GM12878 (cell line): ENCODE measurements around the gene PIK3R5. TPM values are rescaled to one million over a fixed set of nuclear protein-coding genes. Genes with fewer than 3 reads are reported as not detected.

ENCODE experiments used
- BHLHE40 ChIP-seq, 2 experiments: fragments of 450-650 bp in 1 of 2; IDR thresholded peaks; 2 replicates each; pipeline ENCODE4 v1.6.1; 2011 to 2017; ENCODE audit warnings: low read depth in 2 of 2, borderline replicate concordance in 1 of 2, improper control_type of control experiment in 1 of 2, low read length in 1 of 2, mild to moderate bottlenecking in 1 of 2
- BMI1 ChIP-seq: fragments of 450-650 bp; IDR thresholded peaks from 2 replicates; pipeline ENCODE4 v1.6.1; 2016; ENCODE audit warnings: mild to moderate bottlenecking, moderate library complexity, borderline replicate concordance
- CBX3 ChIP-seq: fragments of 200-600 bp; sonication (generic); IDR thresholded peaks from 2 replicates; pipeline ENCODE4 v1.6.1; 2016; ENCODE audit warnings: low read depth, borderline replicate concordance
- DPF2 ChIP-seq: fragments of 450-650 bp; IDR thresholded peaks from 2 replicates; pipeline ENCODE4 v1.6.1; 2017; ENCODE audit warnings: mild to moderate bottlenecking
- GATAD2B ChIP-seq: fragments of 450-650 bp; conservative IDR thresholded peaks from 2 replicates; pipeline ENCODE4 v1.6.1; 2017; ENCODE audit warnings: low read depth, mild to moderate bottlenecking, moderate library complexity
- IRF4 ChIP-seq: IDR thresholded peaks from 2 replicates; pipeline ENCODE4 v1.6.1; 2011; ENCODE audit warnings: low read depth, low read length
- JUNB ChIP-seq: IDR thresholded peaks from 2 replicates; pipeline ENCODE4 v1.6.1; 2016; ENCODE audit warnings: antibody characterized with exemption, mild to moderate bottlenecking
- MTA2 ChIP-seq: fragments of 450-650 bp; IDR thresholded peaks from 2 replicates; pipeline ENCODE4 v1.6.1; 2016; ENCODE audit warnings: low read depth, mild to moderate bottlenecking, moderate library complexity
- POU2F2 ChIP-seq: IDR thresholded peaks from 3 replicates; pipeline ENCODE4 v1.6.1; 2011; ENCODE audit warnings: low read depth, mild to moderate bottlenecking, low read length, borderline replicate concordance
- RAD51 ChIP-seq: fragments of 450-650 bp; IDR thresholded peaks from 2 replicates; pipeline ENCODE4 v1.6.1; 2016; ENCODE audit warnings: moderate library complexity, mild to moderate bottlenecking, inconsistent platforms
- RELA ChIP-seq: fragments of 450-650 bp; IDR thresholded peaks from 2 replicates; pipeline ENCODE4 v1.8.0; 2014; ENCODE audit warnings: borderline replicate concordance; ENCODE audit not compliant: partially characterized antibody
- SRF ChIP-seq, 2 experiments: IDR thresholded peaks; 2 replicates each; pipeline ENCODE4 v1.6.1; 2011; ENCODE audit warnings: low read depth in 2 of 2, low read length in 2 of 2, mild to moderate bottlenecking in 1 of 2, moderate library complexity in 1 of 2
- TBL1XR1 ChIP-seq: IDR thresholded peaks from 2 replicates; pipeline ENCODE4 v1.6.1; 2012; ENCODE audit warnings: low read depth, low read length, improper control_type of control experiment
- ZBED1 ChIP-seq: IDR thresholded peaks from 2 replicates; pipeline ENCODE4 v1.6.1; 2016; ENCODE audit warnings: borderline replicate concordance
- ZNF207 ChIP-seq: fragments of 450-650 bp; IDR thresholded peaks from 2 replicates; pipeline ENCODE4 v1.6.1; 2014; ENCODE audit warnings: antibody characterized with exemption, mild to moderate bottlenecking, borderline replicate concordance
- ZZZ3 ChIP-seq: IDR thresholded peaks from 2 replicates; pipeline ENCODE4 v1.6.1; 2011; ENCODE audit warnings: low read depth; ENCODE audit not compliant: control insufficient read depth, insufficient read length
- polyA plus RNA-seq, 11 experiments: library from polyadenylated mRNA; depleted of rRNA in 4 of 11; unstranded in 6 of 11; stranded (reverse) in 5 of 11; fragments of >200 nt; fragmentation: Nextera tagmentation in 4 of 11; fragmentation: Illumina TruSeq in 1 of 11; extraction: Ambion mirVana in 4 of 11; extraction: Trizol in 1 of 11; gene quantifications; 1 replicate in 1 of 11; 2 replicates in 10 of 11; pipeline versions ENCODE4 v1.2.1 to v1.2.3, GENCODE V29; 2011 to 2016; ENCODE audit warnings: inconsistent platforms in 2 of 11, missing spikeins in 2 of 11, low read depth in 1 of 11
- total RNA-seq, 4 experiments: library from RNA; depleted of rRNA in 3 of 4; stranded (reverse); fragments of >200 nt in 3 of 4; fragmentation: Illumina TruSeq in 1 of 4; extraction: Trizol in 1 of 4; gene quantifications; 2 replicates each; pipeline versions ENCODE4 v1.2.1 to v1.2.3, GENCODE V29; 2013 to 2021
- TF ChIP-seq, protein P1 (sequence below): fragments of 450-650 bp; IDR thresholded peaks from 2 replicates; pipeline ENCODE4 v1.6.1; 2017; ENCODE audit warnings: mild to moderate bottlenecking, moderate library complexity
- TF ChIP-seq, protein P2 (sequence below): fragments of 450-650 bp; formaldehyde crosslinking; IDR thresholded peaks from 2 replicates; pipeline ENCODE4 v1.4.0; 2020; ENCODE audit warnings: mild to moderate bottlenecking, moderate library complexity
- TF ChIP-seq, protein P3 (sequence below): fragments of 150-350 bp; IDR thresholded peaks from 2 replicates; pipeline ENCODE4 v1.6.1; 2014; ENCODE audit warnings: mild to moderate bottlenecking, low read depth, low read length
- TF ChIP-seq, protein P4 (sequence below): fragments of 450-650 bp; conservative IDR thresholded peaks from 2 replicates; pipeline ENCODE4 v1.6.1; 2017; ENCODE audit warnings: mild to moderate bottlenecking, moderate library complexity

Gene PIK3R5
- total and polyA plus RNA-seq, 10 of the 15 experiments (the other 5 are each of a cell fraction or from before 2014, with no cell fraction given) = 9.5 to 50.8 (median 35.5) TPM

DNA sequence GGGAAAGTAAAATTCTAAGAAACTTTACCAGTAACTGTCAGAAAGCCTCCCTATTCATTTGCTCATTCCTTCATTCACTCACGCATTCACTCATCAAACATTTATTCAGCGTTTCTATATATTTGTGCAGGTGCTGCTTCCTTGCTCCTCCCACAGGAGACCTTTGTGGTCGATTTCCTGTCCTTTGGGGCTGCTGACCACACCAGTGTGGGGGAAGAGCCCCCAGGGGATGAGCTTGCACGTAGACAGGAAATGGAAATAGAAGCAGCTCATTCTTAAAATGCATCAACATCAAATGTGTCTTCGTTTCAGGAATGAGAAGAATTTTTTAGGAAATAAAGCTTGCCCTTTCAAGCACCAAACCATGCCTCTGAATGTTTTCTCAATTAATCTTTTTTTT lies 107.6 kb downstream of the PIK3R5 start (continued):
- TF ChIP-seq BHLHE40 (IDR thresholded peaks at IDR 0.05; ENCODE audit: borderline replicate concordance in 1 of 2, low read depth in 2 of 2, low read length in 1 of 2) (peak; percentile 92 to 93), TBL1XR1 (peak; percentile 97), RAD51 (peak; percentile 54; the same call in 1 of the 2 replicates), JUNB (peak; percentile 81), SRF (IDR thresholded peaks at IDR 0.05; ENCODE audit: low read depth in 2 of 2, low read length in 2 of 2) (peak in 1 of 2 experiments; percentile 41; a peak in 1 of 4 replicates), ZBED1 (peak; percentile 93), ZNF207 (no peak), BMI1 (peak; percentile 75; the same call in 1 of the 2 replicates), MTA2 (peak; percentile 90), DPF2 (peak; percentile 87), ZZZ3 (no peak), IRF4 (peak; percentile 82), POU2F2 (peak; percentile 95), RELA (no peak), GATAD2B (no peak; the same call in 1 of the 2 replicates), CBX3 (no peak)
- TF ChIP-seq, protein P1, sequence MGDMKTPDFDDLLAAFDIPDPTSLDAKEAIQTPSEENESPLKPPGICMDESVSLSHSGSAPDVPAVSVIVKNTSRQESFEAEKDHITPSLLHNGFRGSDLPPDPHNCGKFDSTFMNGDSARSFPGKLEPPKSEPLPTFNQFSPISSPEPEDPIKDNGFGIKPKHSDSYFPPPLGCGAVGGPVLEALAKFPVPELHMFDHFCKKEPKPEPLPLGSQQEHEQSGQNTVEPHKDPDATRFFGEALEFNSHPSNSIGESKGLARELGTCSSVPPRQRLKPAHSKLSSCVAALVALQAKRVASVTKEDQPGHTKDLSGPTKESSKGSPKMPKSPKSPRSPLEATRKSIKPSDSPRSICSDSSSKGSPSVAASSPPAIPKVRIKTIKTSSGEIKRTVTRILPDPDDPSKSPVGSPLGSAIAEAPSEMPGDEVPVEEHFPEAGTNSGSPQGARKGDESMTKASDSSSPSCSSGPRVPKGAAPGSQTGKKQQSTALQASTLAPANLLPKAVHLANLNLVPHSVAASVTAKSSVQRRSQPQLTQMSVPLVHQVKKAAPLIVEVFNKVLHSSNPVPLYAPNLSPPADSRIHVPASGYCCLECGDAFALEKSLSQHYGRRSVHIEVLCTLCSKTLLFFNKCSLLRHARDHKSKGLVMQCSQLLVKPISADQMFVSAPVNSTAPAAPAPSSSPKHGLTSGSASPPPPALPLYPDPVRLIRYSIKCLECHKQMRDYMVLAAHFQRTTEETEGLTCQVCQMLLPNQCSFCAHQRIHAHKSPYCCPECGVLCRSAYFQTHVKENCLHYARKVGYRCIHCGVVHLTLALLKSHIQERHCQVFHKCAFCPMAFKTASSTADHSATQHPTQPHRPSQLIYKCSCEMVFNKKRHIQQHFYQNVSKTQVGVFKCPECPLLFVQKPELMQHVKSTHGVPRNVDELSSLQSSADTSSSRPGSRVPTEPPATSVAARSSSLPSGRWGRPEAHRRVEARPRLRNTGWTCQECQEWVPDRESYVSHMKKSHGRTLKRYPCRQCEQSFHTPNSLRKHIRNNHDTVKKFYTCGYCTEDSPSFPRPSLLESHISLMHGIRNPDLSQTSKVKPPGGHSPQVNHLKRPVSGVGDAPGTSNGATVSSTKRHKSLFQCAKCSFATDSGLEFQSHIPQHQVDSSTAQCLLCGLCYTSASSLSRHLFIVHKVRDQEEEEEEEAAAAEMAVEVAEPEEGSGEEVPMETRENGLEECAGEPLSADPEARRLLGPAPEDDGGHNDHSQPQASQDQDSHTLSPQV = peak; percentile 83; the same call in 1 of the 2 replicates
- TF ChIP-seq, protein P2, sequence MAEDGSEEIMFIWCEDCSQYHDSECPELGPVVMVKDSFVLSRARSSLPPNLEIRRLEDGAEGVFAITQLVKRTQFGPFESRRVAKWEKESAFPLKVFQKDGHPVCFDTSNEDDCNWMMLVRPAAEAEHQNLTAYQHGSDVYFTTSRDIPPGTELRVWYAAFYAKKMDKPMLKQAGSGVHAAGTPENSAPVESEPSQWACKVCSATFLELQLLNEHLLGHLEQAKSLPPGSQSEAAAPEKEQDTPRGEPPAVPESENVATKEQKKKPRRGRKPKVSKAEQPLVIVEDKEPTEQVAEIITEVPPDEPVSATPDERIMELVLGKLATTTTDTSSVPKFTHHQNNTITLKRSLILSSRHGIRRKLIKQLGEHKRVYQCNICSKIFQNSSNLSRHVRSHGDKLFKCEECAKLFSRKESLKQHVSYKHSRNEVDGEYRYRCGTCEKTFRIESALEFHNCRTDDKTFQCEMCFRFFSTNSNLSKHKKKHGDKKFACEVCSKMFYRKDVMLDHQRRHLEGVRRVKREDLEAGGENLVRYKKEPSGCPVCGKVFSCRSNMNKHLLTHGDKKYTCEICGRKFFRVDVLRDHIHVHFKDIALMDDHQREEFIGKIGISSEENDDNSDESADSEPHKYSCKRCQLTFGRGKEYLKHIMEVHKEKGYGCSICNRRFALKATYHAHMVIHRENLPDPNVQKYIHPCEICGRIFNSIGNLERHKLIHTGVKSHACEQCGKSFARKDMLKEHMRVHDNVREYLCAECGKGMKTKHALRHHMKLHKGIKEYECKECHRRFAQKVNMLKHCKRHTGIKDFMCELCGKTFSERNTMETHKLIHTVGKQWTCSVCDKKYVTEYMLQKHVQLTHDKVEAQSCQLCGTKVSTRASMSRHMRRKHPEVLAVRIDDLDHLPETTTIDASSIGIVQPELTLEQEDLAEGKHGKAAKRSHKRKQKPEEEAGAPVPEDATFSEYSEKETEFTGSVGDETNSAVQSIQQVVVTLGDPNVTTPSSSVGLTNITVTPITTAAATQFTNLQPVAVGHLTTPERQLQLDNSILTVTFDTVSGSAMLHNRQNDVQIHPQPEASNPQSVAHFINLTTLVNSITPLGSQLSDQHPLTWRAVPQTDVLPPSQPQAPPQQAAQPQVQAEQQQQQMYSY = no peak
- TF ChIP-seq, protein P3, sequence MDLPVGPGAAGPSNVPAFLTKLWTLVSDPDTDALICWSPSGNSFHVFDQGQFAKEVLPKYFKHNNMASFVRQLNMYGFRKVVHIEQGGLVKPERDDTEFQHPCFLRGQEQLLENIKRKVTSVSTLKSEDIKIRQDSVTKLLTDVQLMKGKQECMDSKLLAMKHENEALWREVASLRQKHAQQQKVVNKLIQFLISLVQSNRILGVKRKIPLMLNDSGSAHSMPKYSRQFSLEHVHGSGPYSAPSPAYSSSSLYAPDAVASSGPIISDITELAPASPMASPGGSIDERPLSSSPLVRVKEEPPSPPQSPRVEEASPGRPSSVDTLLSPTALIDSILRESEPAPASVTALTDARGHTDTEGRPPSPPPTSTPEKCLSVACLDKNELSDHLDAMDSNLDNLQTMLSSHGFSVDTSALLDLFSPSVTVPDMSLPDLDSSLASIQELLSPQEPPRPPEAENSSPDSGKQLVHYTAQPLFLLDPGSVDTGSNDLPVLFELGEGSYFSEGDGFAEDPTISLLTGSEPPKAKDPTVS = no peak
- TF ChIP-seq, protein P4, sequence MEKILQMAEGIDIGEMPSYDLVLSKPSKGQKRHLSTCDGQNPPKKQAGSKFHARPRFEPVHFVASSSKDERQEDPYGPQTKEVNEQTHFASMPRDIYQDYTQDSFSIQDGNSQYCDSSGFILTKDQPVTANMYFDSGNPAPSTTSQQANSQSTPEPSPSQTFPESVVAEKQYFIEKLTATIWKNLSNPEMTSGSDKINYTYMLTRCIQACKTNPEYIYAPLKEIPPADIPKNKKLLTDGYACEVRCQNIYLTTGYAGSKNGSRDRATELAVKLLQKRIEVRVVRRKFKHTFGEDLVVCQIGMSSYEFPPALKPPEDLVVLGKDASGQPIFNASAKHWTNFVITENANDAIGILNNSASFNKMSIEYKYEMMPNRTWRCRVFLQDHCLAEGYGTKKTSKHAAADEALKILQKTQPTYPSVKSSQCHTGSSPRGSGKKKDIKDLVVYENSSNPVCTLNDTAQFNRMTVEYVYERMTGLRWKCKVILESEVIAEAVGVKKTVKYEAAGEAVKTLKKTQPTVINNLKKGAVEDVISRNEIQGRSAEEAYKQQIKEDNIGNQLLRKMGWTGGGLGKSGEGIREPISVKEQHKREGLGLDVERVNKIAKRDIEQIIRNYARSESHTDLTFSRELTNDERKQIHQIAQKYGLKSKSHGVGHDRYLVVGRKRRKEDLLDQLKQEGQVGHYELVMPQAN = 0 out of 2 replicates have a peak, but pooled peaks have one; percentile 25
